Measurements from ENCODE around the gene APLF. TPM values are rescaled to one million over a fixed set of nuclear protein-coding genes. Genes with fewer than 3 reads are reported as not detected.
"Not testable (repeated sequence)": the region's sequence is repeated elsewhere in the genome, so short reads cannot be mapped to it uniquely, and the experiment has no call there.

The APLF gene
- polyA plus RNA-seq, 10 donors: 1.2 to 2.4 (median 1.8) TPM

DNA sequence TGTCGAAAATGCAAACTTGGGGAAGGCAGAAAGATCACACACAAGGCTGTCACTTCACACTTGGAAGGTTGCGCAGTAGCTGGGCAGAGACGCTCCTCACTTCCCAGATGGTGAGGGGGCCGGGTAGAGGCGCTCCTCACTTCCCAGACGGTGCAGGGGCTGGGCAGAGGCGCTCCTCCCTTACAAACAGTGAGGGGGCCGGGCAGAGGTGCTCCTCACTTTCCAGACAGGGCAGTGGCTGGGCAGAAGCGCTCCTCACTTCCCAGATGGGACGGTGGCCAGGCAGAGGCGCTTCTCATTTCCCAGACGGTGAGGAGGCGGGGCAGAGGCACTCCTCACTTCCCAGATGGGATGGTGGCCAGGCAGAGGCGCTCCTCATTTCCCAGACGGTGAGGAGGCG is 59.6 kb downstream of the APLF start:
- not testable (repeated sequence) for DNase-seq

GRCh38 chr2:68527343-68528081 is 60.1 kb downstream of the APLF start:
- DNase-seq: not testable (repeated sequence)

DNA sequence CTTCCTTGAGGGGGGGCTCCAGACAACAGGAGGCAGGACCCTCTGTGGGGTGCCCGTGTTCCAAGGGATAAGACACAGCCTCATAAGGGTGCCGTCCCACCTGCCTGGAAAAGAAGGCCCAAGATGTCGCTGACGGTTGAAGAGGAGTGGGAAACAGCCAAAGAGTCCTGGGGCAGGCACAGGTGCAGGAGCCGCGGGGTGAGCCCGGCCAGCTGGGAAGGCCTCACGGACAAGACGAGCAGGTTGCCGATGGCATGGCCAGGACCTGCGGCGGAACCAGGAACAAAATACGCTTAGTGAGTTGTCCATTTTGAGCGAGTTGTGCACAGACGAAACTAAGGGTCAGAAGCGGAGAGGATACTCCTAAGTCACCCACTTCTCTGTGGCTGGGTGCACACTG is 61.8 kb downstream of the APLF start:
- DNase-seq: not testable (repeated sequence)

DNA sequence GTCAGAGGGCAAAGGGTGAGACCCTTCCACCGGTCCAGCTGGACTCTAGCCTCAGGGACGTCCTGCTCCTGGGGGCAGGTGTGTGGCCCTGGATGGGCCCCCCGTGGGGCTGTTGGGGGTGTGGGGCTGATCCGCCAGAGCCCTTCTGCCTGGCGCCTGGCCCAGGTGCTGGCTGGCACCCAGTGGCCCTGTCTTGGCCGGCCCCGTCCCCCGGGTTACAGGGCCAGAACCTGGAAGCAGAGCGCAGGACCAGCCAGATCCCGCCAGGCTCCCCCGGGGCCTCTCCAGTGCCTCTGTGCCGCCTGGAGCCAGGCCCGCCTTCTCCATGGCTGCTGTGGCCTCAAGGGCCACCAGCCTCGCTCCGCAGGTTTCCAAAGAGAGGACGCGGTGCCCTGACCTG is 62.3 kb downstream of the APLF start:
- not testable (repeated sequence) for DNase-seq

DNA sequence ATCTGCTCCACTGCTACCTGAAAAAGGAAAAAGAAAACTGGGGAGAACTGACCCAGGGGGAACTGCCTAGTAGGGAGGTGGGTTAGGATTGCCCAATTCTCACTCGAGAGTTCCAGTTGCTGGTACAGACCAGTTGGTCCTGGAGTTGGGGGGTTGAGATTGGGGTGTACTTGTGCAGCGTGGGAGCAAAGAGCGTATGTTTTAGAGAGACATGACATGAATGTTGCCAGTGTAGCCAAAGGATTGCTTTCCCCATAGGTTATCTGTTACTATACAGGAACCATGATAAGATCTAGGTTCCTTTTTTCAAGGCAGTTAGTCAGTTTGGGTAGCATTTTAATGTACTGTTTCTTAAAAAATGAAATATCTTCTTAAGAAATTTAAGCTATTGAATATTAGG is 68.6 kb downstream of the APLF start:
- DNase-seq: no peak

DNA sequence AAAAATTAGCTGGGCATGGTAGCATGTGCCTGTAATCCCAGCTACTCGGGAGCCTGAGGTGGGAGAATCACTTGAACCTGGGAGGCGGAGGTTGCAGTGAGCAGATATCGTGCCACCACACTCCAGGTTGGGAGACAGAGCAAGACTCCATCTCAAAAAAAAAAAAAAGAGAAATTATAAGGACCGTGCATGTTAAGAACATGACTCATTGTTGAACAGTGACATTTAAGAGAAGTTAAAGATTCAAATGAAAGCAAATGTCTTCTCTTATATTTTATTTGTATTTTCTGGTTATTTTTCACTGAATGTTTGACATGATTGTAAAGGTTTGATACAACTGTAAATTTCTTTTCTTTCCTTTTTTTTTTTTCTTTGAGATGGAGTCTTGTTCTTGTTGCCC is 69.6 kb downstream of the APLF start:
- no peak for DNase-seq

GRCh38 chr2:68537809-68538208 is 70.4 kb downstream of the APLF start:
- DNase-seq: peak in 1 of 3 donors; percentile 7

- DNase-seq: no peak
Measured at GRCh38 chr2:68544811-68545210, 77.4 kb downstream of the APLF start.

- DNase-seq: no peak
Measured at GRCh38 chr2:68548396-68548795, 81.0 kb downstream of the APLF start.

GRCh38 chr2:68553098-68553497 is 85.7 kb downstream of the APLF start:
- DNase-seq: no peak

GRCh38 chr2:68555425-68556206 is 88.2 kb downstream of the APLF start:
- not testable (repeated sequence) for DNase-seq

GRCh38 chr2:68556381-68556780 is 89.0 kb downstream of the APLF start:
- DNase-seq: no peak

DNA sequence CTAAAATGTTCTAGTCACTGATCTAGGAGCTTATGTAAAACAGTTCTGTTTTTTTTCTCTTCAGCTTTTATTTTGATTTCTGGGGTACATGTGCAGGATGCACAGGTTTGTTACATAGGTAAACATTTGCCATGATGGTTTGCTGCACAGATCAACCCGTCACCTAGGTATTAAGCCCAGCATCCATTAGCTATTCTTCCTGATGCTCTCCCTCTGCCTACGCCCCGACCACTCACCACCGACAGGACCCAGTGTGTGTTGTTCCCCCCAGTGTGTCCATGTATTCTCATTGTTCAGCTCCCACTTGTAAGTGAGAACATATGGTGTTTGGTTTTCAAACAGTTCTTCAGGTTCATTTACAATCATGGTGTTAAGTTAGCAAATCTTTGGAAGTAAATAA is 91.2 kb downstream of the APLF start:
- no peak for DNase-seq

DNA sequence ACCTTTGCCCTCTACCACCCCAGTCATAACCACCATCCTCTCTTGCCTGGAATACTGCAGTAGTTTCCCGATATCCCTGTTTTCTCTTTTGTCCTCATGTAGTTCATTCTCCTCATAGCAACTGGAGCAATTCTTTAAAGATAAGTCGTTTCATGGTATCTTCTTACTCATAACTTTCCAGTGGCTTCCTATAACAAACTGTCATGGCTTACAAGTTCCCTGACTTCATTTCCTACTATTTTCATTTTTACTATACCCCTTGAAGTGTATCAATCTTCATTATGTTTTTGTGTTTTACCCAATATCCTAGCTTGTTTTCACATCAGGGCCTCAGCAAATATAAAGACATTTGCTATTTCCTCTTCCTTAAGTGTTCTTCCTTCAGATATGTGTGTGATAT is 92.3 kb downstream of the APLF start:
- no peak for DNase-seq

- DNase-seq: no peak
Measured at GRCh38 chr2:68560545-68560944, 93.2 kb downstream of the APLF start.

DNA sequence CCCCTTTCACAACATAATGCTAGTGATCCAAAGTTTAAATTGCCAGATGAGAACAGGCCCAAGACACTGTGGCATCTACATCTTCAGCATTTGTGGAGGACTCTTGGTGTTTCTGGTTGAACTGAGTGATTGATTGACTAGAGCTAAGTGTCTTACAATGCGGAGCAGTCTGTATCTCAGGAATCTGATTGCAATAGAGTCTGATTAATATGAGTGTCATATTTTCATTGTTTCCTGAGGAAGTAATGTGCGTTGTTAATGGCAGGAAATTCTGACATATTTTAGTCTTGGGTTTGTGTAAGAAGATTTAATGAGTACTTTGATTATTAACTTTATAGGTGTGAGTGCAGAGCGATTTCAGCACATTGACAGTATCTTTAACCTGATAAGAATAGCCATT is 94.0 kb downstream of the APLF start:
- no peak for DNase-seq

DNA sequence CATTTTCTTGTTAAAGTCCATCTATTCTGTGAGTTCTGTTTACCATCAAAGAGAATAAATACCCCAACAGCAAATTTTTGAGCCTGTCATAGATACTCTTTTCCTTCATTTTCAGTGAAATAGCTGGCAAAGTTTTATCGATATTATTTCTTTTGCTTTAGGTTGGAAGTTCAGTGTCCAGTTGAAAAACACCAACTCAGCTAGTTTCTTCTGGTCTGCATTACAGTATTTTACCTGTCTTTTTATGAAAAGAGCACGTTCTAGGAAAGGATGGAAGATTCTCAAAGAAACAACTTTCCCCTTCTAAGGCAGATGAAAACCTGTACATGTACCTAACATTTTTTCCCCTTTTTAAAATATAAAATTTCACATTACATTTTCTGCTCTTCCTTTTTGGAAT is 95.5 kb downstream of the APLF start:
- DNase-seq: no peak

DNA sequence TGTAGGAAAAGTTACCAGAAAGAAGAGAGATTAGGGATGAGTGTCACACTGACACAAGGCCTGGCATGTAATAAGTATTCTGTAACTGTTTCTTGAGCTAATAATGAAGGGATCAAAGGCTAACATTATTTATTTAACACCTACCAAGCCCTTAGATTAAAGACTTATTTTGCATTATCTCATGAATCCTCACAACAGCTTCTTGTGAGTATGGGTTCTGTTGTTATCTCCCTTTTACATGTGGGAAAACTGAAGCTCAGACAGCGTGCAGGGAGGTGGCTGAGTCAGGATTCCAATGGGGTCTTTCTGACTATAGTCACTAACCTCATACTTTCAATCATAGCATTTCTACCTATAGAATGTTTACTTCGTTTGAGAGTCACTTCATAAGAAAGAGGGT is 97.0 kb downstream of the APLF start:
- DNase-seq: no peak

- no peak for DNase-seq
Measured at GRCh38 chr2:68565273-68565672, 97.9 kb downstream of the APLF start.

- no peak for DNase-seq
Measured at GRCh38 chr2:68565858-68566257, 98.5 kb downstream of the APLF start.

DNA sequence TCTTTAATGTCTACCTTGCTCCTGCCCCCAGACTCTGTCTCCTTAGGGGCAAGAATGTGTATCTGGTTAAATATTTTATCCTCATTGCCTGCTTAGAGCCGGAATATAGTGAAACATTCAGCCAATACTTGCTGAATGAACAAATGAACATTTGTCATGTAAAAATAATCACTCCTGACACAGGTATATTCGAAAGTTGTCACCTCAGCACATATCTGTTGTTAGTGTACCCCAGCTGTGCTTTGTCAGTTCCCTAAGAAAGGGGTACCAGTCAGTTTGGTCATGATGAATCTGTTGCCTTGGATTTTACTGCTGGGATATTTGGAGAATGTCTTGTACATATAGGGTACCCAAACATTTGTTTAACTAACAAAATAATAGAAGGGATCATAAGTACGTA is 99.0 kb downstream of the APLF start:
- no peak for DNase-seq

GRCh38 chr2:68568116-68568515 is 100.7 kb downstream of the APLF start:
- no peak for DNase-seq

DNA sequence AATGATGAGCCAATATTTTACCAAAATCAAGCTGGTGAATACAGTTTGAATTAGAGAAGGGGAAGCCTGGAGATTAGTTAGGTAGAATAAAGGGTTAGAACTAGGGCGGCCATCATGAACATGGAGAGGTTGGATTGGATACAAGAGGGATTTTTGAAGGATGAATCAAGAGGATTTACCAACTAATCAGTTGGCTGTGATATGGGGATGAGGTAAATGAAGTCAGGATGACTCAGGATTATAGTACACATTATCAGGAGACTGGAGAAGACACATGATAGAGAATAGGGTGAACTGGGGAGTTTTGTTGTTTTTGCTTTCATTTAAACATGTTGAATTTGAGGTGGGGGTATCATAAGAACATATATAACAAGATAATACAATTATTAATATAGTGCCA is 102.2 kb downstream of the APLF start:
- no peak for DNase-seq

Measured in muscle of back (tissue), 11 donors.